Central memory CD4-positive, alpha-beta T cell (primary cell): ENCODE results near the gene CLTA.

Experiments used
- DNase-seq: peaks from one replicate; pipeline ENCODE4 v3.0.0; 2022
- total RNA-seq, 3 experiments: gene quantifications; one replicate each; lab custom pipeline; 2026; lab: John Stamatoyannopoulos, UW

CLTA gene
- 21.2 to 133 (median 67.2) reads per million in 3 experiments for total RNA-seq

GRCh38 chr9:36190388-36191289, at the start of gene CLTA:
TSS of gene CLTA (plus strand) at chr9:36190921. CDS start at chr9:36191057, 136 bp downstream.
- peak; percentile 97 for DNase-seq

GRCh38 chr9:36141288-36141687, 49.4 kb upstream of the CLTA start:
- no peak for DNase-seq

- no peak for DNase-seq
Observed at GRCh38 chr9:36141761-36142160, 49.0 kb upstream of the CLTA start.

GRCh38 chr9:36142510-36143244, 48.0 kb upstream of the CLTA start:
- no peak for DNase-seq

- no peak for DNase-seq
Observed at GRCh38 chr9:36143245-36143641, 47.5 kb upstream of the CLTA start.

- DNase-seq = peak; percentile 23
Observed at GRCh38 chr9:36144309-36145232, 46.1 kb upstream of the CLTA start.

- no peak for DNase-seq
Observed at GRCh38 chr9:36145970-36146369, 44.8 kb upstream of the CLTA start.

- no peak for DNase-seq
Observed at GRCh38 chr9:36146651-36147050, 44.1 kb upstream of the CLTA start.

- DNase-seq = no peak
Observed at GRCh38 chr9:36147441-36148175, 43.1 kb upstream of the CLTA start.

- DNase-seq = peak; percentile 56
Observed at GRCh38 chr9:36148311-36149051, 42.2 kb upstream of the CLTA start.

- no peak for DNase-seq
Observed at GRCh38 chr9:36149197-36149596, 41.5 kb upstream of the CLTA start.

GRCh38 chr9:36150574-36151315, 40.0 kb upstream of the CLTA start:
- DNase-seq = no peak

- peak; percentile 92 for DNase-seq
Observed at GRCh38 chr9:36151316-36152210, 39.2 kb upstream of the CLTA start.

GRCh38 chr9:36152741-36153438, 37.8 kb upstream of the CLTA start:
- DNase-seq = no peak

- DNase-seq = no peak
Observed at GRCh38 chr9:36153746-36154145, 37.0 kb upstream of the CLTA start.

GRCh38 chr9:36154331-36154952, 36.3 kb upstream of the CLTA start:
- no peak for DNase-seq

- no peak for DNase-seq
Observed at GRCh38 chr9:36156116-36156515, 34.6 kb upstream of the CLTA start.

- DNase-seq = no peak
Observed at GRCh38 chr9:36158122-36158521, 32.6 kb upstream of the CLTA start.
